ENCODE measurements around the gene BEX3. TPM values are rescaled to one million over a fixed set of nuclear protein-coding genes. Genes with fewer than 3 reads are reported as not detected.
A peak's percentile ranks its signal among the peaks of the same experiment; 100 is the strongest.
"Not testable (repeated sequence)": the region's sequence is repeated elsewhere in the genome, so short reads cannot be mapped to it uniquely, and the experiment has no call there.

BEX3 gene
- 100 to 1,000 TPM; 535 to 609 (median 591) TPM for polyA plus RNA-seq (ENCODE audit: insufficient read length in 3 of 3)

DNA sequence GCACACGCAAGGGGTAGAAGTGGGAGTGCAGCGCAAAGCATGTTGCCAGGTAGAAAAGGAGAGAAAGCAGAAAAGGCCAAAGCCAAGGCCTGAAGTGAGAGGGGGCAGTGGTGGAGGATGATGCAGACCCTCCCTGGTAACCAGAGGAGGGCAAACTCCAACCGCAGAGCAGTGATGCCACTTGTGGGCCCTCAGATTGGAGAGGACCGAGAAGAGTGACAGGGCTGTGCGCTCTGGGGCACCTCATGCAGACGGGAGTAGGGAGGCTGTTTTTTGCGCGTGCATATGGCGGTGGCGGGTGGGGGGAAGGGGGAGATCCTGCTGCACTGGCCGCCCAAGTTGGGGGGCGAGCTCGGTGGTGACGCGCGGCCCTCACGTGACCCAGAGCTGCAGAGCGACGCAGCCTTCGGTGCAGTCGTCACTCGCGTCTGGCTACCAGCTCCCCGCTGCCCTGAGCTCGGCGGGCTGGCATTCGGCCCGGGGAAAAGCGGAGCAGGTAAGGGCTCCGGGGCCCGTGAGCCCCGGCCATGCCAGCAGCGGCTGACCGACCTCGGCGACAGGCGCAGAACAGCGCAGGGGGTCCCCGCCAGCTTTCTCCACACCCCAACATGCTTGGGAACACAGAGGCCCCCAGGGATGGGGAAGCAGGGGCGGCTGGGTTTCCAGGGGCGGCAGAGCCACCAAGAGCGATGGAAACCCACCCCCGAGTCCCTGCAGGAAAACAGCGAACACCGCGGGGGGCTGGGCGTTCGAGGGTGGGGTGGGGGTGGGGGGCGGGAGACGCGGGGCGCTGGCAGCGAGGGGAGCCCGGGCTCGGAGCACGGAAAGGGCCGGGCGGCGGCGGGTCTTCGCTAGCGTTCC is at the start of gene BEX3:
BEX3 (plus strand) TSS at position 421 of the 861 bp plus-strand sequence. CDS start 984 bp downstream, outside the sequence.
- DNase-seq (ENCODE audit: low read depth in 3 of 3, low spot score in 2 of 3): peak in 1 of 3 donors; percentile 47

DNA sequence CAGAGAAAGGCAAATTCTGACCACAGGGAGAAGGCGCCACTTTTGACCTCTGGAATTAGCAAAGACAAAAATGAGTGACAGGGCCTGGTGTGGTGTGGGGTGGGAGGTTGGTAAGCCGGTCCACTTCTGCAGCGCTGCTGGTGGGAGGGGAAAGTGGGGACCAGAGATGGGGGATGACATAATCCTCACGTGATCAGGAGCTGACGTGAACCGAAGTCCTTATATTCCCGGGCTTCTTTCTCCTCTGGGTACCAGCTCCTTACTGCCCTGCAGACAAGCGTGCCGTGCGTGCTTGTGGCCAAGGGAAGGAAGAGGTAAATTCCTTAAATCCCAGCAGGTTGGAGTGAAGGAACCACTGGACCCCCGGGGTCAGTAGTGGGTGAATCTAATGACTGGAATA is 46.3 kb upstream of the BEX3 start, which contains the start of gene TCEAL7:
TCEAL7 (plus strand) TSS at position 249 of the 400 bp plus-strand sequence. CDS start 1,165 bp downstream, outside the sequence.
- no peak for DNase-seq (ENCODE audit: low read depth in 3 of 3, low spot score in 2 of 3)

DNA sequence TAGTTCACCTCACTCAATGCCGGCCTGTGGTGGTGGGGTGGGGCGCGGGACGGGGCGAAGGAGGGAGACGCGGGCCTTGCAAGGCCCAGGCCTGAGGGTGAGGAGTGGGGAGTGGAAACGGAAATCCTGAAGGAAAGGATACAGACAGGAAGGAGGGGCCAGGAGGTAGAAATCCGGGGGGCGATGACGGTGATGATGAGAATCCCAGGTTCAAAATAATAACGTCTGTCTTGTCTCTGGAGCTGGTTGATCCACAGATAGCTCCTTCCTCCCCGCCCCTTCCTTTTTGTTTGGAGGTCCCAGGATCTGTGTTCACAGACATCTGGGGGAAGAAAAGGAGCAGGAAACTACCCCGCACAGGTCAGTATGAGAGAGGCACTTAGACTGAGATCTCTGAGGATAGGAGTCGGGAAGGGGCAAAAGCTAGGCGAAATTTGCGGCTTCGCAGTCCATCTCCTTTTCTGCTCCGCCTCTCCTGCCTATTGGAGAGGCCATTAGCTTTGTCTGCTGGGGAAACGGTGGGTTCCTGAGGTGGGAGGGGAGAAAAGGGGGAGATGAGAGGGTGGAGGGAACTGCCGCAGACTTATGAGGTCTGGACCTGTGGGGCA is 45.6 kb upstream of the BEX3 start:
- DNase-seq (ENCODE audit: low read depth in 3 of 3, low spot score in 2 of 3): no peak

DNA sequence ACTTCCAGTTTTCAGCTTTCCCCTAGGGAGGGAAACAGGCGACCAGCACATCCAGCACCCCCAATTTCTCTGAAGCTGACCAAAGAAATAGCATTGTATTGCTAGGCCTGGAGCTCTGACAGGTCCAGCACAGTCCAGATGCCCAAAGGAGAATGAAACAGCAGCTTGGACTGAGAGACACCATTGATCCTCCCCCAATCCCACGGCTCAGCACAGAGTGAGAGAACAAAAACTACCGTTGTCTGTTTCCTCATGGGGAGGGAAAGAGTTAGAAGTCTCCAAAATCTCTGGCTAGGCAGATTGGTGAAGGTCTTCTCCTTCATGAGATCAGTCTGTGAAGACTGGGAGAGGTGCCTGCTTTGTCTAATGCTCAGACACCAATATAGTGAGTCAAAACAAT is 37.7 kb upstream of the BEX3 start:
- no peak for DNase-seq (ENCODE audit: low read depth in 3 of 3, low spot score in 2 of 3)

DNA sequence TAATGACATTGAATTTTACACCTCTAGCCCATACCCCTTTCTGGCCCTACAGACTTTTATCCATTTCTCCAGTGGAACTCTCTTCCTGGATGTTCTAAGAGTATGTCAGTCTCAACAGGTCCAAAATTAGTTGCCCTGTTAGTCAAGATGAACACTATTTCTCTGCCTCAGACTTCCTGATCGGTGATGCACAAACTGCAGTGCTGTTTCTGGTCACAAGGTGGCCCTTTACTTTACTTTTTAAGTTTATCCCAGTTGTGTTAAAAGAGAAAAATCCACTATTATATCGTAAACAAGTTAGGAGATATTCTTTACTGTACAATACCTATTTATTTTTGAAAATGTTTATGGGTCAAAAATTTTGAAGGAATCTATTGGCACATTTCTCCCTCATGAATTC is 33.2 kb upstream of the BEX3 start:
- DNase-seq (ENCODE audit: low read depth in 3 of 3, low spot score in 2 of 3): no peak

DNA sequence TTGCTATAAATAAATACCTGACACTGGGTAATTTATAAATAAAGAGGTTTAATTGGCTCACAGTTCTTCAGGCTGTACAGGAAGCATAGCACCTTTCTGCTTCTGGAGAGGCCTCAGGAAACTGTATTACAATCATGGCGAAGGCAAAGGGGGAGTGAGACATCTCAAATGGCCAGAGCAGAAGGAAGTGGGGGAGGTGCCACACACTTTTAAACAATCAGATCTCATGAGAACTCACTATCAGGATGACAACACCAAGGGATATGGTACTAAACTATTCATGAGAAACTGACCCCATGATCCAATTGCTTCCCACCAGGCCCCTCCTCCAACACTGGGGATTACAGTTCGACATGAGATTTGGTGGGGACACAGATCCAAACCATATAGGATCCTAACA is 31.7 kb upstream of the BEX3 start:
- no peak for DNase-seq (ENCODE audit: low read depth in 3 of 3, low spot score in 2 of 3)

DNA sequence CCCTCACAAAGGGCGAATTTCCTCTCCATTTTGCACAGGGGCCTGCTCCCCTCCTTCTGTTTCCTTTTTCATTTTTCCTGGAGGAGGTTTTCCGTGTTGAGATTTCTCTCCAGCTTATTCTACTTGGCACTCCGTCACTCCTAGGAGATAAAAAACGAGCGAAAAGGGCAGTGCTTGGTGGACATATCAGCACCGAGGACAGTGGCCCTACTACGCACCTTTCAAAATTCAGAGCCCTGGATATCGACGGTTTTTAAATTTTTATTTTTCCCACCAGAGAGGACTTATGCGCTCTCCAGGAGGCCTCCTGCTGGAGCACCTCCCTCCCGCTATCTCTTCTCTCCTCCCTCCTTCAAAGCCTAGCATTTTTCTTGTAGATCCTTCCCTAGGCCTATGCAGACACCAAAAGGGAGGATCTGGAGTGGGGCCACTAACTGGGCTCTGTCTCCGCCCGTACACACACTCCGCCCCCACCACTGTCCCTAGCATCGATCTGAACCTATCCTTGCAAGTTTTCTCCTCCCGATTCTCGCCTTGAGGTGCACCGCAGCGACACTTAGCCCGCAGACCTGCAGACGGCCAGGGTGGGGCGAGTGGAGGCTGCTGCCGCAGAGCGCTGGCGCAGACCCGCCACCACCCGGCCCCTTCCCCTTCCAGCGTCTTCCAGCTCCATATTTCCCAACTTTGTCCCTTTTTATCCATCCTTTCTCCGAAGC is 28.5 kb upstream of the BEX3 start:
- no peak for DNase-seq (ENCODE audit: low read depth in 3 of 3, low spot score in 2 of 3)

DNA sequence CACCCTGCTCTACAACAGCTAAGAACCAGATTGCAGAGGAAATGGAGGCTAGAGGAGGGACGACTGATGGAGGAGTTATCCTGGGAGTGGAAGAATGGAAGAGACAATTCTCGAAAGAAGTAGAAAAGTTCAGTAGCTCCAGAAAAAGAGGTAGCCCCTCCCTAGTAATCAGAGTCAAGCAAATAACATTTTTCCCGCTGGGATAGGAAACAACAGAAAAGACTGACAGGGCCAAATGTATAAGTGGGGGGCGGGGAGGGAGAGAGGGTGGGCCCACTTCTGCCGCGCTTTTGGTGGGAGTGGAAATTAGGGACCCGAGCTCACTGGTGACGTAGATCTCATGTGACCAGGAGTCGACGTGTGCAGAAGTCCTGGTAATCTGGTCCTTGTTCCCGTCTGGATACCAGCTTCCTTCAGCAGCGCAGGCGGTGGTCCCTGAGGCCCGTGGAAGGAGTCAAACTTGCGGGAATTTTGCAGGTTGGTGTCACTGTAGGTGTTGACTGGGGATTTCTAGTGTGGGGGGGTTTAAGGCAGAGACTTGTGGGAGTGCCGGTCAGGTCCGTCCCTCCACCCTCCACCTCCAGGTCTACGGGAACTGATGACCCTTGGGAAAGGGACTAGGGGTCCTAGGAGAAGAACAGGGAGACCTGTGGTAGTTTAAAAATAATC is 20.1 kb upstream of the BEX3 start, which contains the start of gene TCEAL9:
TCEAL9 (plus strand) TSS at position 377 of the 669 bp plus-strand sequence. CDS start 1,179 bp downstream, outside the sequence.
- DNase-seq (ENCODE audit: low read depth in 3 of 3, low spot score in 2 of 3): peak in 1 of 3 donors; percentile 73

DNA sequence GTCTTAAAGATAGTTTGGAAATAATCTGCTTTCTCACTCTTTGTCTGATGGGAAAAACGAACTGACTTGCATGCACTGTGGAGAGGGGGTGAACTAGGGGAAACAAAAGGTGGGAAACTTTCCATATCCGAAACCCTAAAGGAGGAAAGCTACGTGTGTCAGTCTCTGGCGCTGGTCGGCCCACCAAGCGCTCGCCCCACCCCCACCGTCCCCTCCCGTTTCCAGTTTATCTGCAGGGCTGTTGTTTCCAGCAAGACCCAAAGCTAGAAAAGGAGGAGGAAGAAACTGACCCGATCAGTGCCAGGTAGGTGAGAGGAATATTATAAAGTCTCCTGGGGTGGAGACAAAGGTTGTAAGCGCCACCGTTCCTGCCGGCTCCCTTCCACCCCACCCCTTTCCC is 19.5 kb upstream of the BEX3 start:
- DNase-seq (ENCODE audit: low read depth in 3 of 3, low spot score in 2 of 3): no peak

DNA sequence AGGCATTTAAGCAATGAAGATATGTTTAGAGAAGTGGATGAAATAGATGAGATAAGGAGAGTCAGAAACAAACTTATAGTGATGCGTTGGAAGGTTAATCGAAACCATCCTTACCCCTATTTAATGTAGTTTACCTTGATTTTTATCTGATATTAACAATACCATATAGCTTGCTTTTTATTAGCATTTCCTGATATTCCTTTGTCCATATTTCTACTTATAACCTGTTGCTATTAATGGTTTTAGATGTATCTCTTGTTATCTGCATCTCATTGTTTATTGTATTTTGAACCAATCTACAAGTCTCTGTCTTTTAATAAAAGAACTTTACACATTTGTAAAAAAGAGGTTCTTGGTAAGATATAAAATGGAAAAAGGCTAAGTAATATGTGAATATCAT is 18.5 kb upstream of the BEX3 start:
- DNase-seq (ENCODE audit: low read depth in 3 of 3, low spot score in 2 of 3): no peak

DNA sequence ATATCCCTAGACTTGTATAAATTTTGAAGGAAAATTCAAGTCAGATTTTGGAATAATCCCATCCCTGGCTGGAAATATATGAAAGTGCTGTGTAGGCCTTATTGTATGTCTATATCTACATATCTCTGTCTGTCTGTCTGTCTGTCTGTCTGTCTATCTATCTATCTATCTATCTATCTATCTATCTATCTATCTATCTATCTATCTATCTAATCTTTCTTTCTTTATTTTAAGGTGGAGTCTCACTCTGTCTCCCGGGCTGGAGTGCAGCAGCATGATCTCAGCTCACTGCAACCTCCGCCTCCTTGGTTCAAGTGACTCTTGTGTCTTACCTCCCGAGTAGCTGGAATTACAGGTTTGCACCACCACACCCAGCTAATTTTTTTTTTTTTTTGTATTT is 16.7 kb upstream of the BEX3 start:
- DNase-seq (ENCODE audit: low read depth in 3 of 3, low spot score in 2 of 3): not testable (repeated sequence)

DNA sequence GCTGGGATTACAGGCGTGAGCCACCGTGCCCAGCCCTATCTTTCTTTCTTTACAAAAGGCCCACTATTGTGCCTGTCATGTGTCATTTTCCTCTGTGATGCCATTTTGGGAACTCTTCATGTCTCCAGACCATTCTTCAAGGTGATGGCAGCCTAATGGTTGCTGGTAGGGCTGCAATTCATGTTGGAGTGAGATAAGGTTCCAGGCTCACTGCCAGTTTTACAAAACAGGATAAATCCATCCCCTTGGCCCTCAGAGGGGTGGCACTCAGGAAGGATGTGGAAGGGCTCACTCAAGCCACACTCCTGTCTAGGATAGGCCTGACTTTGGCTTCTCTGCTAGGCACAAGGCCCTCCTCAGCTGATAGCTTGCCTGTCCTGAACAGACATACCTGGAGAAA is 16.2 kb upstream of the BEX3 start:
- DNase-seq (ENCODE audit: low read depth in 3 of 3, low spot score in 2 of 3): no peak

DNA sequence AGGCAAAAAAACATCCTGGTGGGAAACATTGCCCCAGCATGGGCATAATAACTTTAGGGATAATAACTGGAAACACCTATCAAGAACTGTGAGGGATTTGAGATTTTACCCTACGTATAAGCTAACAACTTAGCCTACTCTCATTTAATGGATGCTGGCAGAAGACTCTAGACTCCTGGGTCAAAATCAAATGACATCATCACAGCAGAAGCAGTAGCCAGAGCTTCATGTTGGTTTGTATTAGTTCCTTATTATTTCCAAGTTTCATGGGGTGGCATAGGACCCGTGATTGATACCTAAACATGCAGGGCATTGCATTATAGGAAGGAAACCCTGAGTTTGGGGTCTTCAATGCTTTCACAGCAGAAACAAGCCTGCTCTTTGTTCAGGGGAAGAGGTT is 15.4 kb upstream of the BEX3 start:
- no peak for DNase-seq (ENCODE audit: low read depth in 3 of 3, low spot score in 2 of 3)

DNA sequence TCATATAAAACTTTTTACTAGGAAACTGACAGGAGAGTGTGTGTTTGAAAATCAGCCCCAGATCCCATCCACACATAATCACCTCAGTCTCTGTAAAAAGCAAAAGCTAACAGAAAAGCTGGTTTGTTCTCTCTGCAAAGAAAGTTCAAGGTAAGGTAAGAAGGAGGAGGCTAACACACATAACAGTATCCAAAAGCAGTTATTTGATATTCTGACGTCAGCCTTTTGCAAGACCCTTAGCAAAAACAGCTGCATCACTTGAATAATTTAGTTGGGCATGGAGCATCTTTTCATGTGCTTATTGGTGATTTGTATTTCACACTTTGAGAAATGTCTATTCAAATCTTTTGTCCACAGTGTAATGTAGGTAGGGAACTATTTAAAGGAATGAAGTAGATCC is 14.5 kb upstream of the BEX3 start:
- no peak for DNase-seq (ENCODE audit: low read depth in 3 of 3, low spot score in 2 of 3)

DNA sequence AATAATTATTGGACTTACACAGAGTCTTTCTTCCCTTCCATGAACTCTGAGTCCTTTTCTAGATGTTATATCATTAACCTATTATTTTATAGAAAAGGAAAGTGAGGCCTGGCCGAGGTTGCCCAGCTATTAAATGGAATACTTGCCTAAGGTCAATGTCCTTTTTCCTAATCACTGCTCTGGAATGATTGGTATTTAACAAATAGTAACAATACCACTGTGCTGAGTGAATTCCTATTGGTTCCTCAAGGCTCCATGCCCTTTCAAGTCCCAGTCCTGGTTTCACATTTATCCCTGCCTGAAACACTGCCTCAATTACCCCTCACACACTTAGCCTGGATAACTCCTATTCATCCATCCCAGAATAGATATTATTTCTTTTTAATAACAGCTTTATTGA is 13.9 kb upstream of the BEX3 start:
- DNase-seq (ENCODE audit: low read depth in 3 of 3, low spot score in 2 of 3): no peak

DNA sequence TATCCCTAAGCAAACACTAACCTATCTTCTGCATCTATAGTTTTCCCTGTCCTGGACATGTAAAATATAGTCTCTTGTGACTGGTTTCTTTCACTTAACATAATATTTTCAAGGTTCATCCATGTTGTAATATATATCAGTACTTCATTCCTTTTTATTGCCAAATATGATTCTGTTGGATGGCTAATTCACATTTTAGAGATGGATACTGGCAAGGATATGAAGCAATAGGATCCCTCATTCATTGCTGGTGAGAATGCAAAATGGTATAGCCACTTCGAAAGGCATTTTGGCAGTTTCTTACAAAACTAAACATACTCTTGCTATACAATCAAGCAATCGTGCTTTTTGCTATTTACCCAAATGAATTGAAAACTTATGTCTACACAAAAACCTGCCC is 13.3 kb upstream of the BEX3 start:
- DNase-seq (ENCODE audit: low read depth in 3 of 3, low spot score in 2 of 3): no peak

DNA sequence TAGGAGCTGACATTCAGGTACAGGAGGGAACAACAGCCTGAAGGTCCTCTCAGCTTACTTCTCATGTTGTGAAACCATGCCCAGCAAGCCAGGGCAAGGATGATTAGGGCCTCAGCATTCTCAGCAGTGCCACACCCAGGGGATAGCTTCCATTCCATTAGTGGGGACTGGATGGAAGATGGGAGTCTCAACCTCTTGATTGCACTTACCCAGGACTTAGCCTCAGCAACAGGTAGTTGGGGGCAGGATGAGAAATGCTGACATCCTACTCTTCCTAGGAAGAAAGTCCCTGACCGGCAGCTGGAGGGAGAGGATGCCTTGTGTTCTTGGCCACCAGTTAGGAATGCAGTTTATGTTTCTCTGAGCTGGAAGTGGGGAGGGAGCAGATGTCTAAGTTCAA is 8.8 kb upstream of the BEX3 start:
- DNase-seq (ENCODE audit: low read depth in 3 of 3, low spot score in 2 of 3): no peak

DNA sequence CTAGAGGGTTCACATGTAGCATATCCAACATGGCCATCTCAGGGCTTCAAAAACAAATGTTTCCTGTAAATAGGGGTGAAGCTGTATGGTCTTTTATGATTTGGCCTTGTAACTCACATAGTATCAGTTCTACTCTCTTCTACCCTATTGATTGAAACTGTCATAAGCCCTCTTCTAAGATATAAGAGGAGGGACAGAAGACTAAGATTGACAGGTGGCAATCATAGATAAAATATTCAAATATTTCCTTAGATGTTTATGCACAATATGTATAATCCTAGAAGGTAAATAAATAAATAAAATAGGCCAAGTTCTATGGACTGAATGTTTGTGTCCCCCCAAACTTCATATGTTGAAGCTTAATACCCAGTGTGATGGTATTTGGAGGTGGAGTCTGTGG is 6.9 kb upstream of the BEX3 start:
- no peak for DNase-seq (ENCODE audit: low read depth in 3 of 3, low spot score in 2 of 3)

DNA sequence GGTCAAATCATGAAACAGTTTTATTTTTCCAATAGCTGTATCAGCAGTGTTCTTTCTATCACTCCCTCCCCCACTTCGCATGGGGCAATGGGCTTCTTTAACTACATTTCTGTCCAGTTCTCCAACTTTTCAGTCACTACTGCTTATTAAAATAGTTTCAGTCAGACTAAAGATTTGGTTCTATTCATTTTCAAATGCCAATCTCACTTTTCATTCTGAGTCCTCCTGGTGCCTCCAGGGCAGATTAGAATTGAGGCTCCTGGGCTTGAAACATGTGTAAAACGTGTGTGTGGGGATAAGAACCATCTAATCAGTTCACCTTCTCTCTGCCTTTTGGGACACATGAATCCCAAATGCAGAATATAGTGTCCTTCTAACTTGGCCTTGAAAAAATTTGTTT is 3.5 kb upstream of the BEX3 start:
- no peak for DNase-seq (ENCODE audit: low read depth in 3 of 3, low spot score in 2 of 3)

DNA sequence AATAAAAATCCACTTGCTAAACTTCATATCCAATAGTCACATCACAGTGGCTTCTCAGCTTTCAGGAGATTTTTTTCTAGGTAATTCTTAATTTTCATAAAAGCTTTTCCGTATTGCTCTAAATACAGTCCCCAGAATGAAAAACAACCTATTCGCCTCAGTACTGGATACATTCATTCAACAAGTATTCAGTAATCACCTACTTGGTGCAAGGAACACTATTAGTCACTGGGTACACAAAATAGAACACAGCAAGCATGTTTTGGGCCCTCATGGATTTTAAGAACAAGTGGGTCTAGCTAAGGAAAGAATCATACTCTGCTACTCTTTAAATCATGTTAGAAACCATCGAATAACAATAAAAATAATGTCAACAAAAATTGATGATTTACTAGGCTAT is 2.8 kb upstream of the BEX3 start:
- no peak for DNase-seq (ENCODE audit: low read depth in 3 of 3, low spot score in 2 of 3)

DNA sequence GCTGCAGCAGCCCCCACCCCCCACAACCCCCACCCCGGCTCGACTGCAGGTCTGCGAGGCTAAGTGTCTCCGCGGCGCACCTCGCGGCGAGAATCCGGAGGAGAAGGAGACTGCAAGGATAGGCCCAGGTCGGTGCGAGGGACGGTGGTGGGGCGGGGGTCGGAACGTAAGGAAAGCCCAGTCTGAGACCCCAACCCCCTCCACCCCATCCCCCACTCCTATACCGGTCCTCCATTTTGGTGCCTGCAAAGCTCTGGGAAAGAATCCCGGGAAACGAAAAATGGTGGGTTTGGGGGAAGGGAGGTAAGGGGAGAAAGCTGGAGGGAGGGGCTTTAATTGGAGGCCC is 614 bp downstream of the BEX3 start:
- no peak for DNase-seq (ENCODE audit: low read depth in 3 of 3, low spot score in 2 of 3)

Data from right renal cortex interstitium (tissue), 3 donors.